NCI-H2227 (cell line): ENCODE results near the gene TNRC6C.
A peak's percentile ranks its signal among the peaks of the same experiment; 100 is the strongest.

ENCODE experiments used
- DNase-seq: peaks from one replicate; lab custom pipeline; 2025; ENCODE audit not compliant: unreplicated experiment; lab: John Stamatoyannopoulos, UW

TNRC6C gene

GRCh38 chr17:78012428-78012827 is 53.9 kb downstream of the TNRC6C start:
- no peak for DNase-seq

DNA sequence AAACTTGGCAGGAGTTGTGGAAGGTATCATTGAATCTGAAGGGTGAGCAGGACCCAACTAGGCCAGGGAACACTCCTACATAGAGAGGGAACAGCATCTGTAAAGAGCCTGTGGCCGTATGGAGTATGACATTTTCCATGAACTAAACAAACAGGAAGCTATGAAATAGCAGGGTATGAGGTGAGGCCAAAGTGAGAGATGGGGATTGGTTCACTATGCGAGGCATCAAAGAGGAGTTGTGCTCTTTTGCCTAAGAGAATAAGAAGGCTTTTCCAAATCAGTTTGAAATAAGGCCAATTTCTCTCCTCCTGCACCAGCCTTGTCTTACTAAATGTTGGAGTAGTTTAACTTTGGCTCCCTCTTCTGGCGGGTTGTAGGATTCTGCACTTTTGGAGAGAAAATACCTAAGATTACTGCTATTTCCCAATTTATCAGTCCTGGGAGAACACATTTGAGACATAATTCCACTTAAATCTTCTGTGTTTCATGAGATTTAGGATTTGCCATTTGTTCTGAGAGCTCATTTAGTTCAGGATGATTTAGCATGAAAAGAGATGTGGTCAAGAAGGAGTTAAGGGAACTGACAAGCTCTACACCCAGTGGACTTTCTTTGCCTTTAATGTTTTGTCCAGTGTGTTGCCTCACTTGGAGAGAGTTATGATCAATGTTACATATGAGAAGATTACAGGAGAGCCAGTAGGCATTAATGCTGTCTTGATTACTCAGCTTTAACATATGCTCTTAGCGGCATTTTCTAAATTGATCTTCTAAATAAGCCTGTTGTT is 55.4 kb downstream of the TNRC6C start:
- DNase-seq = peak; percentile 81

GRCh38 chr17:78014646-78015045 is 56.1 kb downstream of the TNRC6C start:
- DNase-seq = no peak

DNA sequence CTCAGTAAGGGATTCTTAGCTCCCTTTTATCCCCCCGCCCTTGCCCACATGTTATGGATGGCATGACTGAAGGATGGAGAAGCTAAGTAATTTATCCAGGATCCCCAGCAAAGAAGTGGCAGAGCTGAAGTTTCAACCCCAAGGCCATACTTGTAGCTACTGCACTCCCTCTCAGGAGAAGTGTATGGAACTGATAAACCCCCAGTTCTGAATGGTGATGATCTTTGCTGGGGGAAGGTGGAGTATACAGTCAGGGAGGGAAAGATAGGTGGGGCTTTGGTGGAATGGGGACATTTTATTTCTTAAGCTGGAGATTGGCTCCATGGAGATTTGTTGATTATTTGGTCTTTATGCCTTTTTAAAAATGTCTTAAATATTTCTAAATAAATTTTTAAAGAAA is 58.3 kb downstream of the TNRC6C start:
- no peak for DNase-seq

DNA sequence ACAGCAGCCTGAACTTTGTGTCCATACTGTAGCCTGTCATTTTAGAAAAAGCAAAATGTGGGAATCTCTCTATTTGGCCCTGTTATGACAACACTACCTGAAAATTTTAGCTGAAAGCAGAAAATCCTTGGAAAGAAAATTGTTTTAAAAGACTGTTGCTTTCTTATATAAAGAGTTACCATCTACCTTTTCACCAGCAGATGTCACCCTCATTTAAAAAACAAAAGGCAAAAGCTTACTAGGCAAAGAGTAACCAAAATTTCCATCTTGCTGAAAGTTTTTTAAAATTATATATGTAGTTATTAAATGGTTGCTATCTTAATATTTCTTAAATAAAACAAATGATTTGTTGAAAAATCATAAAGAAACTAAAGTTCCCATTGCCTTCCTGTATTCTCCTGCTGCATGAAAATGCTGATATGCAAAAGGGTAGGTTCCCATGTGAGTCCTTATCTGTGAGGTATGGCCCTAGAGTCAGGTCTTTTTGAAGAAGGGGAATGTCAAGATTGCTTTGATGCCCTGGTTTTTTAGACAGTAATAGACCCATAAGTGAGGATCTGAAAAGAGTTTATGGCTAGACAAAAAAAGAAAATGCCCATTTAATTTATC is 61.0 kb downstream of the TNRC6C start:
- peak; percentile 23 for DNase-seq

DNA sequence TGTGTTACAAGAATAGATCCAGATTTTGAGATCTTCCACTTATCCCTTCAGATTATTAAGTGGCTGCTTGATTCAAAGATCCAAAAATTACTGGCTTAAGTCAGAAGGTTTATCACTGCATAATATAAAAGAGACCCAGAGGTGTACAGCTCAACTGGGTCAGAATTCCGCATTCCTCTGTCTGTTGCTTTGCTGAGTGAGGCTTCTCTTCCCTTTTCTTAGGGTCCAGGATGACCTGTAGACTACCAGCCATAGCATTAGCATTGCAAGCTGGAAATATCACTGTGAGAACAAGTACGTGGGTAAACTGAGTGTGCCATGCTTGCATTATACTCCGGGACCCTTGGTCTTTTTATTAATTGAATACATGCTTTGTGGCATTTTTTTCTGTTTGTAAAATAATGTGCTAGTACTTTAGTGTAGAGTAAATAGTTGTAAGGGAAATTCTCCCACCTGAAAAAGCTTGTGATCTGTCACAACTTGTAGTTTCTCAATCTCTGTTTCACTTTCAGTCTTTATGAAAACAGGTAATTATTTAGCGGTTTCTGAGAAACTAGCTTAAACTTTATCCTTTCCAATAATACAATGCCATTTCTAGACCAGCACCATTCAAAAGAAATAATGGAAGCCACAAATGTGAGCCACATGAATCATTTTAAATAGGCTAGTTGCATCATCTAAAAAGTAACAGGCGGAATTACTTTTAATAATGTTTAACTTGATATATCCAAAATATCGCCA is 61.6 kb downstream of the TNRC6C start:
- no peak for DNase-seq

DNA sequence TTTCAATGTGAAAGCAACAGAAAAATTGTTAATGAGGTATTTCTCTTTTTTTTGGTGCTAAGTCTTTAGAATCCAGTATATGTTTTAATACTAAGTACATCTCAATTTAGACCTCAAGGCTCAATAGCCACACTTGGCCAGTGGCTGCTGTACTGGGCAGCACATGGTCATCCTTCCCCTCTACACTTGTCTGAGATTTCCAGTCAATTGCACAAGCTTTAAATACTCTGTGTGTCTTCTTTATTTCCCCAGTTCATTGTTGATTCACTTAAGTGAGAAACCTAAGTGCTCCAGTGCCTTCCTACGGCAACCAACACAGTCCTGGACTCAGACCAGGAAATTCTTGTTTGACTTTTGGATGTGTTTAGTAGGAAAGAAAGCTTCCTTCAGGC is 62.2 kb downstream of the TNRC6C start:
- DNase-seq = no peak

DNA sequence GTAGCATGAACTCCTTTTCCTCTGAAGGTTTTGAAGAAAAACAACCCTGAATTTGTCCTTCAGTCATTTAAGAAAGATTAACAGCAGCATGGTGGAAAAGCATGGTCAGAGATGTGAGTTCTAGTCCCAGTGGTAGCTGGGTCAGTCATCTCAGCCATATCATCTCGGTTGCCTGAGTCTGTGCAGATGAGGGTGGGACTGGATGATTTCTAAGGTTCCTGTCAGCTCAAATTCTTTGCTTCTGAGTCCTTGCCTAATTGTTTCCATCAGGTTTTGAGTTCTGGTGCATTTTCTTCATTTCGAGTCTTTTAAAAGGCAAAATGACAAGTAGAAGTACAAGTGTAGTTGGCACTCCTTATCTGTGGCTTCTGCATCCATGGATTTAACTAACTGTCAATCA is 63.9 kb downstream of the TNRC6C start:
- no peak for DNase-seq

GRCh38 chr17:78023042-78023441 is 64.5 kb downstream of the TNRC6C start:
- DNase-seq = no peak

DNA sequence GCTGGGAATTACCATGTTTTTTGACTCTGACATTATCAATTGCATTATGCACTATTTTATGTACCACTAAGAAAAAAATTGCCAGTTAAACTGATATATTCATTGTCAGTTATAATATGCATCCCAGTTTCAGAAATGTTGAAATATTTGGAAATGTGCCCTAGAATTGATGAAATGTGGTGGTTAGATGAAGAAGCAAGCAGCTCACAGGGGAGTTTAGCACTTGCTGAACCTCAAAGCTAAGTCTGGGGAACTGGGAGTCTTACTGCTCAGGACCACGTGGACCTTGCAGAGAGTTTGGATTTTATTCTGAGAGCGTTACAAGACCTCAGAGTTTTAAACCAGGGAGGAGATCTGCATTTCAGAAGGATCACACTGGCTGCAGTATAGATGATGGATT is 67.9 kb downstream of the TNRC6C start:
- DNase-seq = no peak

DNA sequence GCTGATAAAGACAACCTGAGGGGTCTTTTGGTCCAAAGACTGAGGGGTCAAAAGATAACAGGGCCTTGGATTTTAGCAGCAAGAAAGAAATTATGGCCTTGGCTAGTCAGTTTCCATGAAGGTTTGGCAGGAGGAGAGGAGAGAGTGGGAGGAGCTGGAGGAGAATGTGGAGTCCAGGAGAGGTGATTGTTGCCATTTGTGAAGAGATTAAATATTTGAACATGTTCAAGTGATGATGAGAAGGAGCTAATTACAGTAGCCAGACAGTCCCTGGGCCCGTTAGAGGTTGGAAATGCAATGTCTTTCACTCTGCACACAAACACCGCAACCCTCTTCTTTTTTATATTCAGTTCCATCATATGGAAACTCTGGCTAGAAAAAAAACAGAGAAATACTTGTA is 68.6 kb downstream of the TNRC6C start:
- DNase-seq = no peak

GRCh38 chr17:78029697-78030096 is 71.2 kb downstream of the TNRC6C start:
- DNase-seq = no peak

DNA sequence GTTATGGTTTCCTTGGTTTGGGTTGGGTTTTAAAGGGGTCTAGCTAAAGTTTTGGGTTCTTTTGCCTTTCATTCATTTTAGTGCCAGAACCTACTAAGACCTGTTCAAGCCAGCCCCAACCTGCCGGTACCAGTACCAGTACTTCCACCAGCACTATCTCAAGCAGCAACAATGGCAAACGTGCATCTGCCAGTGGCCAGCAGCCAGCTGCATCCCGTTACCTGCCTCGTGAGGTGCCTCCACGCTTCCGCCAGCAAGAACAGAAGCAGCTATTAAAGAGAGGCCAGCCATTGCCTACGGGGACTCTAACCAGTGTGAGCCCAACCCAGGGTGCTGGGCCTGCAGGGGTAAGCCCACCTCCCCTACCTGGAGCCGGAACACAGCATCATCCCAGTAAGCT is 72.9 kb downstream of the TNRC6C start:
- DNase-seq = no peak

DNA sequence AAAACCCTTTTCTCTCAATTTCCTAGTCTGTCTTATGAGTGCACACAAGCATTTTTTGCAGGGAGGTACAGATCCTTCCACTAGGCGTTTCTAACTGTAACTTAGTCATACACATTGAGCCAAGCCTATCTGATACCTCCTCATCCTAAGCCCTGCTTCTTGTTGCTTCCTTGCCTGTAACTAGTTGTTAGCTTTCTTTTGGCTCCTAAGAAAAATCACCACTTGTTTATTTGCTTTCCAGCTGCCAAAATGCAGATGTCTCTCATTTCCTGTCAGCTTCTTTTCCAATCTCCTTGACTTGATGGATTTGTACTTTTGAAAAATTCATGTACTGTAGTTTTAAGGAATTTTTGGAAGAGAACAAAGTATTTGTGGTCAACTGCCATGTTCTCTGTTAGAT is 73.7 kb downstream of the TNRC6C start:
- no peak for DNase-seq

- no peak for DNase-seq
Observed at GRCh38 chr17:78034429-78035091, 76.1 kb downstream of the TNRC6C start.

- DNase-seq = no peak
Observed at GRCh38 chr17:78037280-78037679, 78.8 kb downstream of the TNRC6C start.

- DNase-seq = no peak
Observed at GRCh38 chr17:78038748-78039288, 80.3 kb downstream of the TNRC6C start.

DNA sequence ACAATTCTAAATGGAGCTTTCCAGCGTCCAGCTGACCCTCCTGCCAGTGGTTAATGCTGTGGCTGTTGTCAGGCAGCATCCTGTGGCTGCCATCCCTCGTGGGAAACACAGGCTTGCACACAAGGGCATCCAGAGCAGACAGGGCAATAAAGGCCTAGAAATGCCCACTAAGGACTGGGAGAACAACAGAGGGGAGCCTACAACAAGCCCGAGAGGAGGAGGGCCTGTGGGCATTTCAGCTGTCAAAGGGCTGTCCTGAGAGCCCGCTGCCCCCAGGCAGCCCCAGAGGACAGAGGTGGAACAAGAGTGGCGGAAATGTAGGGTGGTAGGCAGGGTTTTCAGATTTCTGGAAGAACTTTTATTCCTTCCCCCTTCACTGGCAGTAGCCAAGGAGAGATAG is 81.1 kb downstream of the TNRC6C start:
- no peak for DNase-seq

DNA sequence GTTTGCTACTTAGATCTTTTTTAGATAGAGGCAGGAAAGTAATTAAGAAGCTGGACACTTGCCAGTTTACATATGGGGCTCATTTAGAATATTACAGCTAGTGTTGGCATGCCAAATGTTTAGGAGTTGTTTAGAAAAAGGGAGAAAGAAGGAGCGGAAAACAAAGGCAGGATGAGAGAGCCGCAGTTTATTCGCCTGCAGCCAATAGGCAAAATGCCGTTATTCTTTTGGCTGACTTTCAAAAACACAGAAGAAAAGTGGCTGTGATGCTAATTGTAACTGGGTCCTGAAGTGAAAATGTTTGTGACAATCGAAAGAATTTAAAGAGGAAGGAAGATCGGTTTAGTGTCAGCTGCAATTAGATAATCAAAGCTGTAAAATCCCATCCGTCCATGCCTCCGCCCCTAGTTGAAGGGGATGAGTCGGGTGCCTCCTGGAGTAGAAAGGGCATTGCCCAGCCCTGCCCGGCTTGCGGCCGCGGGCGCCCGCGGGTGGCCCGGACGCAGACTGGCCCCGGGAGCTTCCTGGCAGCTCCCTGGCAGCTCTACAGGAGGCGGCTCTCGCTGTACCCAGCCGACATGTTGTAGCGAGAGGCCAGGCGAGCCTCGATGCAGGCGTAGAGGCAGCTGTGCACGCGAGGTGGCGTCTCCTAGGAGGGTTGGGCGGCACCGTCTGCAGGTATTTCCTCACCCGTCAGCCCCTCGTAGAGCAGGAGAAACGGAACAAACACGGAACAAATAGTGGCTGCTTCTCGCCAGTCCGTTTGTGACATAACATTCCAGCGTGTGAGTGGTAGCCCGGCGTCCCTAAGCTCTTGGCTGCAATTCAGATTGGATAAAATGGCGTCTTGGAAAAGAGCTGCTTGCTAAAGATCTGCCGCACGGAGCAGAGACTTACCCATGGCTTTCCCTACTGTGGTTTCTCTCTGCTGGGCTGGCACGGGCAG is 82.2 kb downstream of the TNRC6C start:
- peak; percentile 65 for DNase-seq
